ENCODE measurements around the gene PIGZ. TPM values are rescaled to one million over a fixed set of nuclear protein-coding genes. Genes with fewer than 3 reads are reported as not detected.

The PIGZ gene
- total RNA-seq, 1 donor from 2014 or later: 3.6 TPM

DNA sequence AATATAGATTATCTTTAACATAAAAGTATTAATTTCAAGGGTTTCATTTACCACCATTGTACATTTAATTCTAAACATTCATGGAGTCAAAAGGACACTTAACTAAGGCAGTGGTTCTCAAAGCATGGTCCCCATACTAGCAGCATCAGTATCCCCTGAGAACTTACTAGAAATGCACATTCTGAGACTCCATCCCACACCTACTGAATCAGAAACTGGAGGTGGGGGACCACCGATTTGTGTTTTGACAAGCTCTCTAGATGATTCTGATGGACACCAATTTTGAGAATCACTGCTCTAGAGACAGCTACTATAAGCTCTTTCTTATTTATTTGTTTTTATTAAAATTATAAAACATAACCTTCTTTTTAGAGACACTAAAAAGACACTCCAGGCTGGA is 66.9 kb downstream of the PIGZ start:
- TF ChIP-seq, protein P1, sequence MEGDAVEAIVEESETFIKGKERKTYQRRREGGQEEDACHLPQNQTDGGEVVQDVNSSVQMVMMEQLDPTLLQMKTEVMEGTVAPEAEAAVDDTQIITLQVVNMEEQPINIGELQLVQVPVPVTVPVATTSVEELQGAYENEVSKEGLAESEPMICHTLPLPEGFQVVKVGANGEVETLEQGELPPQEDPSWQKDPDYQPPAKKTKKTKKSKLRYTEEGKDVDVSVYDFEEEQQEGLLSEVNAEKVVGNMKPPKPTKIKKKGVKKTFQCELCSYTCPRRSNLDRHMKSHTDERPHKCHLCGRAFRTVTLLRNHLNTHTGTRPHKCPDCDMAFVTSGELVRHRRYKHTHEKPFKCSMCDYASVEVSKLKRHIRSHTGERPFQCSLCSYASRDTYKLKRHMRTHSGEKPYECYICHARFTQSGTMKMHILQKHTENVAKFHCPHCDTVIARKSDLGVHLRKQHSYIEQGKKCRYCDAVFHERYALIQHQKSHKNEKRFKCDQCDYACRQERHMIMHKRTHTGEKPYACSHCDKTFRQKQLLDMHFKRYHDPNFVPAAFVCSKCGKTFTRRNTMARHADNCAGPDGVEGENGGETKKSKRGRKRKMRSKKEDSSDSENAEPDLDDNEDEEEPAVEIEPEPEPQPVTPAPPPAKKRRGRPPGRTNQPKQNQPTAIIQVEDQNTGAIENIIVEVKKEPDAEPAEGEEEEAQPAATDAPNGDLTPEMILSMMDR (IDR thresholded peaks at IDR 0.05): no peak
- Histone ChIP-seq H3K4me3 (no peak overlapping the region), H3K36me3 (peaks cover 70% of the 10 kb centered on the region), H3K27me3 (no peaks in the 10 kb centered on the region), H3K9me3 (no peaks in the 10 kb centered on the region), H3K27ac (no peak overlapping the region), H3K4me1 (no peaks in the 10 kb centered on the region)
- no peak for ATAC-seq
- DNase-seq: no peak
- intact Hi-C loops (cut with DNase I): no loop called here

Other genes starting within 250 kb of the PIGZ start
- gene PAK2, start 229.0 kb downstream of the PIGZ start, total RNA-seq: 77.8 TPM
- gene SENP5, start 100.9 kb downstream of the PIGZ start, total RNA-seq: 27.7 TPM
- gene NCBP2, start 26.3 kb downstream of the PIGZ start, total RNA-seq: 54.7 TPM
- 2.3 TPM for gene MELTF, start 61.0 kb upstream of the PIGZ start, total RNA-seq